Measurements from ENCODE around the gene CNGA3. TPM values are rescaled to one million over a fixed set of nuclear protein-coding genes. Genes with fewer than 3 reads are reported as not detected.

The CNGA3 gene
- total RNA-seq (ENCODE audit: low replicate concordance): 0.18 TPM in 1 of 2 replicates, not detected in the other

GRCh38 chr2:98346311-98347236 is at the start of gene CNGA3:
CNGA3 (plus strand) TSS chr2:98346456; CDS start chr2:98369976, 23,520 bp downstream.
- peak; percentile 13 for TF ChIP-seq CTCF (IDR thresholded peaks at IDR 0.05; ENCODE audit: insufficient read depth, low read length)
- H3K4me3 ChIP-seq (ENCODE audit: low read depth, low read length): peak within 1 kb of the TSS; percentile 44

GRCh38 chr2:98297817-98298682 is 48.2 kb upstream of the CNGA3 start:
- no peak overlapping the region for H3K4me3 ChIP-seq (ENCODE audit: low read depth, low read length)
- TF ChIP-seq CTCF (IDR thresholded peaks at IDR 0.05; ENCODE audit: insufficient read depth, low read length): no peak
- DNase-seq (ENCODE audit: low read depth): no peak

More at GRCh38 chr2:98346311-98347236, at the start of gene CNGA3:
- peak; percentile 24 for DNase-seq (ENCODE audit: low read depth)

GRCh38 chr2:98298683-98299164 is 47.5 kb upstream of the CNGA3 start:
- DNase-seq (ENCODE audit: low read depth): no peak
- no peak overlapping the region for H3K4me3 ChIP-seq (ENCODE audit: low read depth, low read length)
- no peak for TF ChIP-seq CTCF (IDR thresholded peaks at IDR 0.05; ENCODE audit: insufficient read depth, low read length)

GRCh38 chr2:98299211-98299905 is 46.9 kb upstream of the CNGA3 start:
- no peak for TF ChIP-seq CTCF (IDR thresholded peaks at IDR 0.05; ENCODE audit: insufficient read depth, low read length)
- DNase-seq (ENCODE audit: low read depth): no peak
- no peak overlapping the region for H3K4me3 ChIP-seq (ENCODE audit: low read depth, low read length)

GRCh38 chr2:98300141-98300874 is 45.9 kb upstream of the CNGA3 start:
- H3K4me3 ChIP-seq (ENCODE audit: low read depth, low read length): no peak overlapping the region
- no peak for DNase-seq (ENCODE audit: low read depth)
- TF ChIP-seq CTCF (IDR thresholded peaks at IDR 0.05; ENCODE audit: insufficient read depth, low read length): no peak
